SK-N-SH (cell line): ENCODE results near the gene WDR91. TPM values are rescaled to one million over a fixed set of nuclear protein-coding genes. Genes with fewer than 3 reads are reported as not detected.

ENCODE experiments used
- CTCF ChIA-PET: fragments of 300-600, 350-600 bp; formaldehyde crosslinking; extraction: SDS; loops from one replicate; lab custom pipeline; 2021; lab: Yijun Ruan, JAX
- POLR2A ChIA-PET: fragments of 350-600 bp; sonication (Branson Sonifier 250); formaldehyde crosslinking; extraction: SDS; loops from one replicate; lab custom pipeline; 2020; ENCODE audit warnings: antibody characterized with exemption, inconsistent platforms; lab: Yijun Ruan, JAX
- DNase-seq: peaks from one replicate; pipeline ENCODE4 v3.0.0; 2012
- H2AFZ ChIP-seq: fragments of 200-600 bp; sonication (generic); 2 replicates; pipeline ENCODE4 v1.8.1; 2016; ENCODE audit warnings: antibody characterized with exemption, mild to moderate bottlenecking, low read depth
- H3F3A ChIP-seq: fragments of 200-600 bp; sonication (generic); replicated peaks from 2 replicates; pipeline ENCODE3; 2016; ENCODE audit warnings: antibody characterized with exemption, mild to moderate bottlenecking; ENCODE audit not compliant: insufficient read depth
- H3K27ac ChIP-seq, 2 experiments: fragments of 200-500 bp in 1 of 2; fragments of 200-600 bp in 1 of 2; sonication (Bioruptor generic) in 1 of 2; sonication (generic), shearing (Covaris generic) in 1 of 2; 2 replicates each; pipeline versions ENCODE4 v1.5.1 to v1.6.1; 2014 to 2016; ENCODE audit warnings: low read depth in 2 of 2, inconsistent platforms in 1 of 2, low read length in 1 of 2, mild to moderate bottlenecking in 1 of 2, mixed read lengths in 1 of 2
- H3K27me3 ChIP-seq: fragments of 200-600 bp; sonication (generic), shearing (Covaris generic); 2 replicates; pipeline ENCODE4 v1.6.1; 2016; ENCODE audit warnings: mixed run types; ENCODE audit not compliant: insufficient read depth
- H3K36me3 ChIP-seq, 2 experiments: fragments of 200-500 bp in 1 of 2; fragments of 200-600 bp in 1 of 2; sonication (Bioruptor generic) in 1 of 2; sonication (generic) in 1 of 2; replicated peaks in 1 of 2; 2 replicates each; pipeline versions ENCODE3 to v1.5.1; 2014 to 2016; ENCODE audit warnings: low read length in 1 of 2, mild to moderate bottlenecking in 1 of 2; ENCODE audit not compliant: insufficient read depth in 2 of 2, control insufficient read depth in 1 of 2
- H3K4me1 ChIP-seq, 2 experiments: fragments of 200-500 bp in 1 of 2; fragments of 200-600 bp in 1 of 2; sonication (Bioruptor generic) in 1 of 2; sonication (generic), shearing (Covaris generic) in 1 of 2; 2 replicates each; pipeline versions ENCODE4 v1.5.1 to v1.6.1; 2014 to 2016; ENCODE audit warnings: low read depth in 1 of 2, low read length in 1 of 2, mixed run types in 1 of 2; ENCODE audit not compliant: insufficient read depth in 2 of 2, control insufficient read depth in 1 of 2
- H3K4me2 ChIP-seq: fragments of 200-600 bp; sonication (generic), shearing (Covaris generic); 2 replicates; pipeline ENCODE4 v1.6.1; 2017; ENCODE audit warnings: mixed run types
- H3K4me3 ChIP-seq, 2 experiments: fragments of 200-500 bp in 1 of 2; fragments of 200-600 bp in 1 of 2; sonication (Bioruptor generic) in 1 of 2; sonication (generic), shearing (Covaris generic) in 1 of 2; 2 replicates each; pipeline versions ENCODE4 v1.5.1 to v1.8.1; 2014 to 2016; ENCODE audit warnings: low read depth in 2 of 2, inconsistent platforms in 1 of 2, low read length in 1 of 2, mild to moderate bottlenecking in 1 of 2, mixed read lengths in 1 of 2, moderate library complexity in 1 of 2
- H3K79me2 ChIP-seq: fragments of 200-600 bp; sonication (generic); 2 replicates; pipeline ENCODE4 v1.8.1; 2017; ENCODE audit warnings: mild to moderate bottlenecking; ENCODE audit not compliant: insufficient read depth
- H3K9ac ChIP-seq: fragments of 200-600 bp; sonication (generic); 2 replicates; pipeline ENCODE4 v1.6.1; 2017; ENCODE audit warnings: mixed run types
- H3K9me2 ChIP-seq: fragments of 200-600 bp; sonication (generic); 2 replicates; pipeline ENCODE4 v1.6.1; 2017; ENCODE audit warnings: mixed run types
- H3K9me3 ChIP-seq: fragments of 200-600 bp; sonication (generic); 2 replicates; pipeline ENCODE4 v1.6.1; 2017; ENCODE audit warnings: mixed run types, mild to moderate bottlenecking, moderate library complexity
- H4K20me1 ChIP-seq: fragments of 200-600 bp; sonication (generic); 2 replicates; pipeline ENCODE4 v1.6.1; 2017; ENCODE audit warnings: mild to moderate bottlenecking, mixed run types; ENCODE audit not compliant: insufficient read depth
- EP300 ChIP-seq, 2 experiments: IDR thresholded peaks; 2 replicates each; pipeline versions ENCODE4 v1.4.0 to v1.6.1; 2012; ENCODE audit warnings: borderline replicate concordance in 1 of 2, low read depth in 1 of 2, low read length in 1 of 2
- EZH2phosphoT487 ChIP-seq: fragments of 200-600 bp; sonication (generic); IDR thresholded peaks from 2 replicates; pipeline ENCODE4 v1.6.1; 2017; ENCODE audit warnings: low read depth, mixed run types, mild to moderate bottlenecking, antibody characterized with exemption, moderate library complexity, borderline replicate concordance
- FOSL2 ChIP-seq: IDR thresholded peaks from 2 replicates; pipeline ENCODE4 v1.4.0; 2012; ENCODE audit warnings: low read depth, mild to moderate bottlenecking, moderate library complexity, borderline replicate concordance
- FOXJ3 ChIP-seq: sonication (generic); formaldehyde crosslinking; IDR thresholded peaks from 2 replicates; pipeline ENCODE4 v1.5.1; 2020; ENCODE audit warnings: mild to moderate bottlenecking, missing genetic modification reagents
- FOXM1 ChIP-seq: IDR thresholded peaks from 2 replicates; pipeline ENCODE4 v1.4.0; 2012; ENCODE audit warnings: low read depth, mild to moderate bottlenecking
- GATA2 ChIP-seq: sonication (generic); formaldehyde crosslinking; IDR thresholded peaks from 2 replicates; pipeline ENCODE4 v1.5.0; 2020; ENCODE audit warnings: mild to moderate bottlenecking, missing genetic modification reagents
- IRF3 ChIP-seq: fragments of 150-350 bp; IDR thresholded peaks from 2 replicates; pipeline ENCODE4 v1.6.1; 2016; ENCODE audit warnings: mild to moderate bottlenecking, low read depth, low read length
- JUND ChIP-seq: IDR thresholded peaks from 2 replicates; pipeline ENCODE4 v1.4.0; 2012
- MEF2A ChIP-seq: IDR thresholded peaks from 2 replicates; pipeline ENCODE4 v1.4.0; 2012; ENCODE audit warnings: low read depth, borderline replicate concordance
- POLR2AphosphoS5 ChIP-seq: IDR thresholded peaks from 2 replicates; pipeline ENCODE4 v1.6.1; 2012; ENCODE audit warnings: low read depth, low read length
- RAD21 ChIP-seq: IDR thresholded peaks from 2 replicates; pipeline ENCODE4 v1.6.1; 2012; ENCODE audit warnings: mild to moderate bottlenecking, low read length
- RCOR1 ChIP-seq: fragments of 150-350 bp; IDR thresholded peaks from 2 replicates; pipeline ENCODE4 v1.6.1; 2017; ENCODE audit warnings: antibody characterized with exemption, low read length
- TAF1 ChIP-seq: IDR thresholded peaks from 2 replicates; pipeline ENCODE4 v1.6.1; 2012; ENCODE audit warnings: low read depth, mild to moderate bottlenecking, low read length, moderate library complexity, borderline replicate concordance
- TCF12 ChIP-seq: IDR thresholded peaks from 2 replicates; pipeline ENCODE4 v1.4.0; 2012
- TEAD4 ChIP-seq: IDR thresholded peaks from 2 replicates; pipeline ENCODE4 v1.4.0; 2012; ENCODE audit warnings: mild to moderate bottlenecking, borderline replicate concordance; ENCODE audit not compliant: insufficient read depth
- USF2 ChIP-seq: fragments of 150-350 bp; IDR thresholded peaks from 2 replicates; pipeline ENCODE4 v1.6.1; 2017; ENCODE audit warnings: antibody characterized with exemption, low read length, low read depth, borderline replicate concordance
- WGBS: methylation state at CpG from one replicate; pipeline ENCODE4 v1.1.6; 2017; ENCODE audit warnings: low lambda C conversion rate; 5-methylcytosine and 5-hydroxymethylcytosine counted together
- polyA plus RNA-seq, 3 experiments: library from polyadenylated mRNA; depleted of rRNA; stranded (reverse); fragments of >200 nt; gene quantifications; 2 replicates each; pipeline ENCODE4 v1.2.3, GENCODE V29; 2012
- TF ChIP-seq, protein P1 (sequence below): fragments of 200-600 bp; sonication (generic); IDR thresholded peaks from 2 replicates; pipeline ENCODE4 v1.6.1; 2017; ENCODE audit warnings: antibody characterized with exemption, mild to moderate bottlenecking, moderate library complexity

WDR91 gene
- polyA plus RNA-seq, 1 of the 3 experiments (the other 2 are of a cell fraction): 8.4 TPM

DNA sequence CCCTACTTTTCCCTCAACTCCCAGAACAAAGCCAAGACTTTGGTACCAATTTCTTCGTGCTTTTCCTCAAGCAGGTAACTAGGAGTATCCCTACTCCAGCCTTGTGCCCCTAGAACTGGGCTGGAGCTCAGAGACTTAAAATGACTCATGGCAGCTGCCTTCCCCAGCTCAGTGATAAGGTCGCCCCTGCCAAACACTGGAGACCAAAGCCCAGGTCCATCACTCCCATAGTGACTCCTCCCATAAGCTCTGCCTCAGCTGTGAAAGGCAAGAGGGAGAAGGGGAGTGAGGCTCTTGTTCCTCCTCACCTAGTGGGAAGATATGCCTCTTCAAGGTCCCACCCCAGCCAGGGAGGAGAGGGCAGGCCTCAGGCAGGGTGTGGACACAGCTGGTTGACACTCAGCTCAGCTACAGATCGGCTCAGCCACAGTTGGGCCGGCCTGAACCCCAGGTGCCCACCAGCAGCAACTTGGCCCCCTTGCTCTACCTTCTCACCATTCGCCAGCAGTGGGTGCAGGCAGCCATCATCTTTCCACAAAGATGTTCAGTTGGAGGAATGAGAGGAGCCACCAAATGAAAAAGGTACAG is 27.0 kb downstream of the WDR91 start:
- H3K79me2 ChIP-seq: no peaks in the 10 kb centered on the region
- CTCF ChIA-PET: interaction anchor here (1.1 kb wide), 1 partner anchor 13 kb away, joined by 6 read pairs; the partner anchor contains the start of gene CYREN
- H3K4me3 ChIP-seq: no peak overlapping the region
- H3K36me3 ChIP-seq: peaks cover 14 to 45% of the 10 kb centered on the region in 2 experiments
- WGBS: 87% methylated on average over 5 of the region's 5 CpGs
- TF ChIP-seq EZH2phosphoT487 (no peak), FOXM1 (no peak), TAF1 (no peak), MEF2A (no peak), USF2 (no peak), RAD21 (no peak), FOXJ3 (CRISPR knock-in tag) (no peak), FOSL2 (no peak), POLR2AphosphoS5 (no peak), RCOR1 (no peak), JUND (no peak), IRF3 (no peak), TEAD4 (no peak), GATA2 (CRISPR knock-in tag) (no peak), EP300 (IDR thresholded peaks at IDR 0.05; ENCODE audit: borderline replicate concordance in 1 of 2, low read depth in 1 of 2, low read length in 1 of 2) (no peak), TCF12 (no peak)
- TF ChIP-seq, protein P1, sequence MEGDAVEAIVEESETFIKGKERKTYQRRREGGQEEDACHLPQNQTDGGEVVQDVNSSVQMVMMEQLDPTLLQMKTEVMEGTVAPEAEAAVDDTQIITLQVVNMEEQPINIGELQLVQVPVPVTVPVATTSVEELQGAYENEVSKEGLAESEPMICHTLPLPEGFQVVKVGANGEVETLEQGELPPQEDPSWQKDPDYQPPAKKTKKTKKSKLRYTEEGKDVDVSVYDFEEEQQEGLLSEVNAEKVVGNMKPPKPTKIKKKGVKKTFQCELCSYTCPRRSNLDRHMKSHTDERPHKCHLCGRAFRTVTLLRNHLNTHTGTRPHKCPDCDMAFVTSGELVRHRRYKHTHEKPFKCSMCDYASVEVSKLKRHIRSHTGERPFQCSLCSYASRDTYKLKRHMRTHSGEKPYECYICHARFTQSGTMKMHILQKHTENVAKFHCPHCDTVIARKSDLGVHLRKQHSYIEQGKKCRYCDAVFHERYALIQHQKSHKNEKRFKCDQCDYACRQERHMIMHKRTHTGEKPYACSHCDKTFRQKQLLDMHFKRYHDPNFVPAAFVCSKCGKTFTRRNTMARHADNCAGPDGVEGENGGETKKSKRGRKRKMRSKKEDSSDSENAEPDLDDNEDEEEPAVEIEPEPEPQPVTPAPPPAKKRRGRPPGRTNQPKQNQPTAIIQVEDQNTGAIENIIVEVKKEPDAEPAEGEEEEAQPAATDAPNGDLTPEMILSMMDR: no peak
- TF ChIP-seq, all 33 proteins: peak for 0
- Histone ChIP-seq H3K27me3 (no peaks in the 10 kb centered on the region), H4K20me1 (no peaks in the 10 kb centered on the region), H2AFZ (no peak overlapping the region), H3K4me2 (no peak overlapping the region), H3K9me2 (no peaks in the 10 kb centered on the region), H3K9ac (no peak overlapping the region), H3K4me1 (peaks cover 0 to 3% of the 10 kb centered on the region in 2 experiments; a peak in 1 of 4 replicates), H3K9me3 (peaks cover 28% of the 10 kb centered on the region), H3K27ac (no peak overlapping the region), H3F3A (no peaks in the 10 kb centered on the region)
- DNase-seq: no peak
- POLR2A ChIA-PET: no interaction called here
